Panc1 (cell line): ENCODE measurements around the gene MEX3A. TPM values are rescaled to one million over a fixed set of nuclear protein-coding genes. Genes with fewer than 3 reads are reported as not detected.

Source experiments
- ATAC-seq: fragments of 200-7000 bp; cut with Tn5 transposase; 2 replicates; pipeline ENCODE4 v1.9.1; 2020; ENCODE audit warnings: mild to moderate bottlenecking, moderate library complexity
- BruUV-seq: library from RNA; stranded (reverse); fragments of 400-500 nt; replicated peaks from 2 replicates; lab custom pipeline; 2021; lab: Mats Ljungman, UMichigan
- CTCF ChIA-PET: fragments of 300-600 bp; sonication (Branson Sonifier 250); formaldehyde crosslinking; loops from one replicate; lab custom pipeline; 2022; ENCODE audit warnings: antibody characterized with exemption; lab: Charles Lee
- POLR2A ChIA-PET: fragments of 300-600 bp; sonication (Branson Sonifier 250); formaldehyde crosslinking; loops from one replicate; lab custom pipeline; 2022; ENCODE audit warnings: antibody characterized with exemption; lab: Charles Lee
- DNase-seq: peaks from one replicate; pipeline ENCODE4 v3.0.0-alpha.2; 2010; ENCODE audit warnings: low read depth, low spot score
- H3K27ac ChIP-seq: 2 replicates; pipeline ENCODE4 v1.5.1; 2011; ENCODE audit warnings: mild to moderate bottlenecking, low read length, inconsistent platforms
- H3K27me3 ChIP-seq: fragments of 200-500 bp; sonication (Bioruptor generic); 2 replicates; pipeline ENCODE4 v1.6.0; 2014; ENCODE audit warnings: low read length, inconsistent platforms; ENCODE audit not compliant: control insufficient read depth, insufficient read depth
- H3K36me3 ChIP-seq: fragments of 200-500 bp; sonication (Bioruptor generic); 2 replicates; pipeline ENCODE4 v1.5.1; 2014; ENCODE audit warnings: inconsistent platforms, mild to moderate bottlenecking, low read length, moderate library complexity; ENCODE audit not compliant: control insufficient read depth, insufficient read depth
- H3K4me1 ChIP-seq: 2 replicates; pipeline ENCODE4 v1.5.1; 2011; ENCODE audit warnings: inconsistent platforms, mild to moderate bottlenecking, low read length, moderate library complexity; ENCODE audit not compliant: control insufficient read depth, insufficient read depth
- H3K4me3 ChIP-seq, 2 experiments: 2 replicates each; pipeline ENCODE4 v1.5.1; 2011 to 2012; ENCODE audit warnings: low read depth in 2 of 2, low read length in 2 of 2, mild to moderate bottlenecking in 2 of 2, inconsistent platforms in 1 of 2, moderate library complexity in 1 of 2
- H3K9me3 ChIP-seq: fragments of 200-500 bp; sonication (Bioruptor generic); 2 replicates; pipeline ENCODE4 v1.5.1; 2014; ENCODE audit warnings: low read depth, mild to moderate bottlenecking, inconsistent platforms, low read length, moderate library complexity; ENCODE audit not compliant: control insufficient read depth, insufficient read depth
- POLR2AphosphoS5 ChIP-seq: IDR thresholded peaks from 2 replicates; pipeline ENCODE4 v1.6.1; 2012; ENCODE audit warnings: mild to moderate bottlenecking, low read depth, low read length, moderate library complexity
- SIN3A ChIP-seq: IDR thresholded peaks from 2 replicates; pipeline ENCODE4 v1.6.1; 2012; ENCODE audit warnings: low read depth, mild to moderate bottlenecking, low read length, moderate library complexity, borderline replicate concordance; ENCODE audit not compliant: insufficient read depth
- TCF7L2 ChIP-seq: IDR thresholded peaks from 2 replicates; pipeline ENCODE4 v1.6.1; 2011; ENCODE audit warnings: mild to moderate bottlenecking, low read depth, low read length, inconsistent platforms
- in situ Hi-C: cut with HindIII; loops from 2 replicates; pipeline ENCODE4 v1.10.0; 2016; ENCODE audit warnings: low sequenced_read_pairs, low pct_unique_long_range_greater_than_20kb
- intact Hi-C: fragments of 100-400 bp; cut with micrococcal nuclease; formaldehyde crosslinking; loops from one replicate; pipeline ENCODE4 v1.10.0; 2022; ENCODE audit not compliant: unreplicated experiment
- total RNA-seq: library from RNA; stranded (reverse); gene quantifications from one replicate; pipeline ENCODE4 v1.2.1, GENCODE V29; 2021; ENCODE audit not compliant: unreplicated experiment
- TF ChIP-seq, protein P1 (sequence below), 2 experiments: IDR thresholded peaks; 2 replicates each; pipeline ENCODE4 v1.6.1; 2011 to 2012; ENCODE audit warnings: low read depth in 2 of 2, control low read depth in 1 of 2, low read length in 1 of 2, mild to moderate bottlenecking in 1 of 2, moderate library complexity in 1 of 2; ENCODE audit not compliant: insufficient read depth in 1 of 2
- TF ChIP-seq, protein P2 (sequence below): fragments of 450-650 bp; IDR thresholded peaks from 2 replicates; pipeline ENCODE4 v1.5.1; 2017; ENCODE audit warnings: mild to moderate bottlenecking

The MEX3A gene
- total RNA-seq, 1 experiment from 2014 or later, result 15.8 TPM

DNA sequence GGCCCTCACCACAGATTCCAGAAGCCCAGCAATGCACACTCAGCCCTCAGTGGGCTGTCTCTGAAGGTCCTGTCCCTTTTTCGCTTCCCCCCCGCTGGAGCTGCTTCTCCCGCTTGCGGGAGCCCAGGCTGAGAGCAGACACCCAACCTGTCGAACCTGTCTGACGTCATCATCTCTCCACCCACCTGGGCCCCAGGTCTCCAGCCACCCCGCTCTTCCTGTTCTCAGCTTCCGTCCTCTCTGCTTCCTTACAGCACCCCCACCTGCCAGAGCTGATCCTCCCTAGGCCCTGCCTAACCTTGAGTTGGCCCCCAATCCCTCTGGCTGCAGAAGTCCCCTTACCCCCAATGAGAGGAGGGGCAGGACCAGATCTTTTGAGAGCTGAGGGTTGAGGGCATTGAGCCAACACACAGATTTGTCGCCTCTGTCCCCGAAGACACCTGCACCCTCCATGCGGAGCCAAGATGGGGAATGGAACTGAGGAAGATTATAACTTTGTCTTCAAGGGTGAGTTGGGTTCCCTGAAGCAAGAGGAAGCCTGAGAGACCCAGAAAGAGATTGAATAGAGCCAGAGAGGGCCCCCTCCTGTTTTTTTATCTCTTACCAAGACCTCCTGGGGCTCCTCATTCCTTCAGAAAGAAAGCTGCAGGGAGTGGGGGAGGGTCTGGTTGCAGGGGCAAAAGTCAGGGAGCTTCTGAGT is 21.2 kb downstream of the MEX3A start, which contains the start of gene RAB25:
Gene RAB25, plus strand, starts transcription at position 224 of the 700 bp plus-strand sequence. Its CDS starts 241 bp downstream, at position 465.
- Histone ChIP-seq H3K9me3 (no peaks in the 10 kb centered on the region), H3K4me1 (no peaks in the 10 kb centered on the region), H3K27ac (no peak within 1 kb of the TSS), H3K27me3 (no peaks in the 10 kb centered on the region), H3K36me3 (peaks cover 2% of the 10 kb centered on the region; the same call in 1 of the 2 replicates), H3K4me3 (no peak within 1 kb of the TSS)
- ATAC-seq, result no peak
- TF ChIP-seq, protein P1, sequence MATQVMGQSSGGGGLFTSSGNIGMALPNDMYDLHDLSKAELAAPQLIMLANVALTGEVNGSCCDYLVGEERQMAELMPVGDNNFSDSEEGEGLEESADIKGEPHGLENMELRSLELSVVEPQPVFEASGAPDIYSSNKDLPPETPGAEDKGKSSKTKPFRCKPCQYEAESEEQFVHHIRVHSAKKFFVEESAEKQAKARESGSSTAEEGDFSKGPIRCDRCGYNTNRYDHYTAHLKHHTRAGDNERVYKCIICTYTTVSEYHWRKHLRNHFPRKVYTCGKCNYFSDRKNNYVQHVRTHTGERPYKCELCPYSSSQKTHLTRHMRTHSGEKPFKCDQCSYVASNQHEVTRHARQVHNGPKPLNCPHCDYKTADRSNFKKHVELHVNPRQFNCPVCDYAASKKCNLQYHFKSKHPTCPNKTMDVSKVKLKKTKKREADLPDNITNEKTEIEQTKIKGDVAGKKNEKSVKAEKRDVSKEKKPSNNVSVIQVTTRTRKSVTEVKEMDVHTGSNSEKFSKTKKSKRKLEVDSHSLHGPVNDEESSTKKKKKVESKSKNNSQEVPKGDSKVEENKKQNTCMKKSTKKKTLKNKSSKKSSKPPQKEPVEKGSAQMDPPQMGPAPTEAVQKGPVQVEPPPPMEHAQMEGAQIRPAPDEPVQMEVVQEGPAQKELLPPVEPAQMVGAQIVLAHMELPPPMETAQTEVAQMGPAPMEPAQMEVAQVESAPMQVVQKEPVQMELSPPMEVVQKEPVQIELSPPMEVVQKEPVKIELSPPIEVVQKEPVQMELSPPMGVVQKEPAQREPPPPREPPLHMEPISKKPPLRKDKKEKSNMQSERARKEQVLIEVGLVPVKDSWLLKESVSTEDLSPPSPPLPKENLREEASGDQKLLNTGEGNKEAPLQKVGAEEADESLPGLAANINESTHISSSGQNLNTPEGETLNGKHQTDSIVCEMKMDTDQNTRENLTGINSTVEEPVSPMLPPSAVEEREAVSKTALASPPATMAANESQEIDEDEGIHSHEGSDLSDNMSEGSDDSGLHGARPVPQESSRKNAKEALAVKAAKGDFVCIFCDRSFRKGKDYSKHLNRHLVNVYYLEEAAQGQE (IDR thresholded peaks at IDR 0.05; ENCODE audit: insufficient read depth in 1 of 2, low read depth in 2 of 2, low read length in 1 of 2), result no peak
- TF ChIP-seq SIN3A (no peak), POLR2AphosphoS5 (no peak), TCF7L2 (no peak)
- TF ChIP-seq, protein P2, sequence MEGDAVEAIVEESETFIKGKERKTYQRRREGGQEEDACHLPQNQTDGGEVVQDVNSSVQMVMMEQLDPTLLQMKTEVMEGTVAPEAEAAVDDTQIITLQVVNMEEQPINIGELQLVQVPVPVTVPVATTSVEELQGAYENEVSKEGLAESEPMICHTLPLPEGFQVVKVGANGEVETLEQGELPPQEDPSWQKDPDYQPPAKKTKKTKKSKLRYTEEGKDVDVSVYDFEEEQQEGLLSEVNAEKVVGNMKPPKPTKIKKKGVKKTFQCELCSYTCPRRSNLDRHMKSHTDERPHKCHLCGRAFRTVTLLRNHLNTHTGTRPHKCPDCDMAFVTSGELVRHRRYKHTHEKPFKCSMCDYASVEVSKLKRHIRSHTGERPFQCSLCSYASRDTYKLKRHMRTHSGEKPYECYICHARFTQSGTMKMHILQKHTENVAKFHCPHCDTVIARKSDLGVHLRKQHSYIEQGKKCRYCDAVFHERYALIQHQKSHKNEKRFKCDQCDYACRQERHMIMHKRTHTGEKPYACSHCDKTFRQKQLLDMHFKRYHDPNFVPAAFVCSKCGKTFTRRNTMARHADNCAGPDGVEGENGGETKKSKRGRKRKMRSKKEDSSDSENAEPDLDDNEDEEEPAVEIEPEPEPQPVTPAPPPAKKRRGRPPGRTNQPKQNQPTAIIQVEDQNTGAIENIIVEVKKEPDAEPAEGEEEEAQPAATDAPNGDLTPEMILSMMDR, result no peak
- intact Hi-C loops (no loop called here), in situ Hi-C loops (no loop called here)
- no TSS peak for BruUV-seq
- ChIA-PET CTCF (no interaction called here), POLR2A (no interaction called here)
- DNase-seq, result no peak

DNA sequence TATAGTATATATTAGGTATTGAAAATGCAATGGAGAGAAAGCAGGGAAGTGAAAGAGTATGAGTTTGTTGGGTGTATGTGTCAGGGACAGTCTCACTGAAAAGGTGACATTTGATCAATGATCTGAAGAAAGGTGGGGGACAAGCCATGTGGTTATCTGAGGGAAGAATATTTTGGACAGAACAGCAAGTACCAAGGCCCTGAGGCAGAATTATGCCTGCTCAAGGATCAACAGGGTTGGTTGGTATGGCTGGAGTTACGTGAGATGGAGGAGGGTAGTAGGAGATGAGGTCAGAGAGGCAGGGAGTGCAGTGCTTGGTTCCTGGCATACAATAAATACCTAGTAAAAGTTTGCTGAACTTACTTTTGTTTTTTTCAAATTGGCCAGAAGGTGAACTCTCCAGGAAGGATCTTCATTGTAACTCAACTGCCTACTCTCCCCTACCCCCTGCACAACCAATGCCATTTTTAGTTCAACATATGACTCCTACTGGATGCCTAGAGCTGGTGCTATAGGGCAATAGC is 25.9 kb downstream of the MEX3A start:
- Histone ChIP-seq H3K27me3 (no peaks in the 10 kb centered on the region), H3K4me3 (no peak overlapping the region), H3K36me3 (peaks cover 5% of the 10 kb centered on the region; the same call in 1 of the 2 replicates), H3K4me1 (peaks cover 7% of the 10 kb centered on the region; the same call in 1 of the 2 replicates), H3K27ac (no peak overlapping the region), H3K9me3 (no peaks in the 10 kb centered on the region)
- no peak for TF ChIP-seq POLR2AphosphoS5
- POLR2A ChIA-PET, result no interaction called here
- intact Hi-C loops (loop anchor here (5.0 kb wide), 1 partner anchor 114 kb away; the partner anchor contains the start of gene RXFP4), in situ Hi-C loops (no loop called here)
- TSS peak; percentile 87 for BruUV-seq
- CTCF ChIA-PET, result no interaction called here
- ATAC-seq (no peak), DNase-seq (no peak)
